Skeletal muscle satellite cell (primary cell): ENCODE measurements around the gene DPYD.

ENCODE experiments used
- H3K27me3 ChIP-seq: 2 replicates; pipeline ENCODE4 v1.7.0; 2013; ENCODE audit warnings: low read length; ENCODE audit not compliant: control insufficient read depth, insufficient read depth
- H3K36me3 ChIP-seq: 2 replicates; pipeline ENCODE4 v1.7.0; 2013; ENCODE audit warnings: mild to moderate bottlenecking, control low read depth, low read length; ENCODE audit not compliant: insufficient read depth
- H3K4me1 ChIP-seq: 2 replicates; pipeline ENCODE4 v1.7.0; 2013; ENCODE audit warnings: low read length; ENCODE audit not compliant: control insufficient read depth, insufficient read depth
- H3K4me2 ChIP-seq: 2 replicates; pipeline ENCODE4 v1.7.0; 2013; ENCODE audit warnings: mild to moderate bottlenecking, low read length
- H3K4me3 ChIP-seq: 2 replicates; pipeline ENCODE4 v1.7.0; 2013; ENCODE audit warnings: low read length
- H3K9ac ChIP-seq: 2 replicates; pipeline ENCODE4 v1.7.0; 2013; ENCODE audit warnings: mild to moderate bottlenecking, low read depth, low read length, moderate library complexity
- H3K9me3 ChIP-seq: replicated peaks from 2 replicates; pipeline ENCODE4 v1.7.0; 2013; ENCODE audit warnings: mild to moderate bottlenecking, control low read depth, low read length

Gene DPYD

GRCh38 chr1:97680470-97680869 is 240.4 kb downstream of the DPYD start:
- Histone ChIP-seq H3K4me3 (no peak overlapping the region), H3K9ac (no peak overlapping the region), H3K36me3 (peaks cover 6% of the 10 kb centered on the region), H3K4me2 (no peak overlapping the region), H3K9me3 (no peaks in the 10 kb centered on the region), H3K4me1 (peaks cover 8% of the 10 kb centered on the region), H3K27me3 (no peaks in the 10 kb centered on the region)

GRCh38 chr1:97677702-97678101 is 243.1 kb downstream of the DPYD start:
- Histone ChIP-seq H3K36me3 (peaks cover 6% of the 10 kb centered on the region), H3K27me3 (no peaks in the 10 kb centered on the region), H3K9ac (no peak overlapping the region), H3K4me2 (no peak overlapping the region), H3K4me1 (peaks cover 8% of the 10 kb centered on the region), H3K4me3 (no peak overlapping the region), H3K9me3 (no peaks in the 10 kb centered on the region)

GRCh38 chr1:97674517-97674916 is 246.3 kb downstream of the DPYD start:
- no peak overlapping the region for H3K4me3 ChIP-seq
- no peaks in the 10 kb centered on the region for H3K36me3 ChIP-seq
- H3K9ac ChIP-seq = no peak overlapping the region
- H3K4me2 ChIP-seq = no peak overlapping the region
- no peaks in the 10 kb centered on the region for H3K9me3 ChIP-seq
- peaks cover 8% of the 10 kb centered on the region for H3K4me1 ChIP-seq
- no peaks in the 10 kb centered on the region for H3K27me3 ChIP-seq

GRCh38 chr1:97668945-97669344 is 251.9 kb downstream of the DPYD start:
- no peaks in the 10 kb centered on the region for H3K36me3 ChIP-seq
- H3K4me1 ChIP-seq = peaks cover 9% of the 10 kb centered on the region
- no peak overlapping the region for H3K4me3 ChIP-seq
- no peak overlapping the region for H3K9ac ChIP-seq
- H3K4me2 ChIP-seq = no peak overlapping the region
- H3K9me3 ChIP-seq = no peaks in the 10 kb centered on the region
- H3K27me3 ChIP-seq = no peaks in the 10 kb centered on the region

GRCh38 chr1:97660431-97661105 is 260.3 kb downstream of the DPYD start:
- Histone ChIP-seq H3K4me1 (no peaks in the 10 kb centered on the region), H3K9me3 (no peaks in the 10 kb centered on the region), H3K4me2 (no peak overlapping the region), H3K9ac (no peak overlapping the region), H3K4me3 (no peak overlapping the region), H3K27me3 (no peaks in the 10 kb centered on the region), H3K36me3 (no peaks in the 10 kb centered on the region)

GRCh38 chr1:97654876-97655585 is 265.8 kb downstream of the DPYD start:
- Histone ChIP-seq H3K27me3 (no peaks in the 10 kb centered on the region), H3K9me3 (no peaks in the 10 kb centered on the region), H3K4me3 (no peak overlapping the region), H3K4me2 (no peak overlapping the region), H3K9ac (no peak overlapping the region), H3K36me3 (no peaks in the 10 kb centered on the region), H3K4me1 (no peaks in the 10 kb centered on the region)

- Histone ChIP-seq H3K4me1 (peaks cover 5% of the 10 kb centered on the region), H3K4me3 (no peak overlapping the region), H3K9ac (no peak overlapping the region), H3K9me3 (no peaks in the 10 kb centered on the region), H3K36me3 (no peaks in the 10 kb centered on the region), H3K27me3 (no peaks in the 10 kb centered on the region), H3K4me2 (no peak overlapping the region)
Observed at GRCh38 chr1:97651250-97651649, 269.6 kb downstream of the DPYD start.

GRCh38 chr1:97649591-97649990 is 271.2 kb downstream of the DPYD start:
- H3K4me1 ChIP-seq = peaks cover 5% of the 10 kb centered on the region
- no peak overlapping the region for H3K4me3 ChIP-seq
- H3K27me3 ChIP-seq = no peaks in the 10 kb centered on the region
- no peak overlapping the region for H3K4me2 ChIP-seq
- no peaks in the 10 kb centered on the region for H3K9me3 ChIP-seq
- no peaks in the 10 kb centered on the region for H3K36me3 ChIP-seq
- no peak overlapping the region for H3K9ac ChIP-seq

GRCh38 chr1:97647776-97648175 is 273.1 kb downstream of the DPYD start:
- peaks cover 5% of the 10 kb centered on the region for H3K4me1 ChIP-seq
- no peaks in the 10 kb centered on the region for H3K9me3 ChIP-seq
- no peaks in the 10 kb centered on the region for H3K36me3 ChIP-seq
- H3K27me3 ChIP-seq = no peaks in the 10 kb centered on the region
- no peak overlapping the region for H3K4me3 ChIP-seq
- H3K4me2 ChIP-seq = no peak overlapping the region
- no peak overlapping the region for H3K9ac ChIP-seq

- no peaks in the 10 kb centered on the region for H3K36me3 ChIP-seq
- no peaks in the 10 kb centered on the region for H3K27me3 ChIP-seq
- peaks cover 5% of the 10 kb centered on the region for H3K4me1 ChIP-seq
- H3K9ac ChIP-seq = no peak overlapping the region
- no peak overlapping the region for H3K4me2 ChIP-seq
- no peaks in the 10 kb centered on the region for H3K9me3 ChIP-seq
- no peak overlapping the region for H3K4me3 ChIP-seq
Observed at GRCh38 chr1:97646071-97646470, 274.8 kb downstream of the DPYD start.

GRCh38 chr1:97640677-97641076 is 280.2 kb downstream of the DPYD start:
- Histone ChIP-seq H3K4me2 (no peak overlapping the region), H3K4me3 (no peak overlapping the region), H3K9me3 (no peaks in the 10 kb centered on the region), H3K27me3 (no peaks in the 10 kb centered on the region), H3K36me3 (no peaks in the 10 kb centered on the region), H3K9ac (no peak overlapping the region), H3K4me1 (no peaks in the 10 kb centered on the region)

GRCh38 chr1:97636941-97637340 is 283.9 kb downstream of the DPYD start:
- peaks cover 10% of the 10 kb centered on the region for H3K4me1 ChIP-seq
- H3K9me3 ChIP-seq = no peaks in the 10 kb centered on the region
- no peaks in the 10 kb centered on the region for H3K27me3 ChIP-seq
- H3K4me3 ChIP-seq = no peak overlapping the region
- no peaks in the 10 kb centered on the region for H3K36me3 ChIP-seq
- H3K9ac ChIP-seq = no peak overlapping the region
- no peak overlapping the region for H3K4me2 ChIP-seq
